Measurements from ENCODE around the gene GAS7. TPM values are rescaled to one million over a fixed set of nuclear protein-coding genes. Genes with fewer than 3 reads are reported as not detected.

Gene GAS7
- total and polyA plus RNA-seq, 4 donors, result 9.0 to 112 (median 46.1) TPM

DNA sequence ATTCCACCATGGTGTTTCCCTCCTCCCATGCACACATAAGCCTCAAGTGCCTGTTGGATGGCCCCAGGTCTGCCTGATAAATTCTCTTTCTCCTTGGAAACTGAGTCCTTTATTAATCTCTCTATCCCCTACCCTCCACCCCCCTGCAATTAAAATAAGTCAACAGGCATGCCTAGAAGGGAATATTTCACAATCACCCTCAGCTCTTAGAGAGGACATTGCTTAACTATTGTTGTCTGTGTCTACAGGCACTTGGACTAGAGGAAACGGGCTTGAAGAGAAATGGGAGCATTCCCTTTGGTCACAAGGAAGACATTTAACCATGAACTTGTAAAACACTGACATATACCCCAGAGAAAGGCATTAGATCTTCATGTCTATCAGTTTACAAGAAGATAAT lies 332.8 kb downstream of the GAS7 start:
- Histone ChIP-seq H3K36me3 (ENCODE audit: control insufficient read depth in 4 of 4, insufficient read depth in 4 of 4, low read length in 4 of 4) (no peaks in the 10 kb centered on the region), H3K27me3 (ENCODE audit: control insufficient read depth in 3 of 3, insufficient read depth in 3 of 3, low read length in 2 of 3) (no peaks in the 10 kb centered on the region), H3K4me1 (ENCODE audit: control insufficient read depth in 5 of 5, insufficient read depth in 5 of 5, low read length in 5 of 5) (peaks cover 0 to 2% (median 0%) of the 10 kb centered on the region in 5 donors), H3K27ac (ENCODE audit: low read depth in 1 of 2, low read length in 1 of 2) (no peak overlapping the region), H3K9me3 (ENCODE audit: control insufficient read depth in 4 of 4, insufficient read depth in 3 of 4, low read length in 3 of 4) (peaks cover 0 to 5% (median 0%) of the 10 kb centered on the region in 4 donors), H3K4me3 (no peak overlapping the region), H3K9ac (ENCODE audit: insufficient read depth in 1 of 2, low read length in 2 of 2) (no peak overlapping the region)
- ATAC-seq (ENCODE audit: insufficient read depth, low FRiP score) (no peak), DNase-seq (no peak)
- TF ChIP-seq, protein P1, sequence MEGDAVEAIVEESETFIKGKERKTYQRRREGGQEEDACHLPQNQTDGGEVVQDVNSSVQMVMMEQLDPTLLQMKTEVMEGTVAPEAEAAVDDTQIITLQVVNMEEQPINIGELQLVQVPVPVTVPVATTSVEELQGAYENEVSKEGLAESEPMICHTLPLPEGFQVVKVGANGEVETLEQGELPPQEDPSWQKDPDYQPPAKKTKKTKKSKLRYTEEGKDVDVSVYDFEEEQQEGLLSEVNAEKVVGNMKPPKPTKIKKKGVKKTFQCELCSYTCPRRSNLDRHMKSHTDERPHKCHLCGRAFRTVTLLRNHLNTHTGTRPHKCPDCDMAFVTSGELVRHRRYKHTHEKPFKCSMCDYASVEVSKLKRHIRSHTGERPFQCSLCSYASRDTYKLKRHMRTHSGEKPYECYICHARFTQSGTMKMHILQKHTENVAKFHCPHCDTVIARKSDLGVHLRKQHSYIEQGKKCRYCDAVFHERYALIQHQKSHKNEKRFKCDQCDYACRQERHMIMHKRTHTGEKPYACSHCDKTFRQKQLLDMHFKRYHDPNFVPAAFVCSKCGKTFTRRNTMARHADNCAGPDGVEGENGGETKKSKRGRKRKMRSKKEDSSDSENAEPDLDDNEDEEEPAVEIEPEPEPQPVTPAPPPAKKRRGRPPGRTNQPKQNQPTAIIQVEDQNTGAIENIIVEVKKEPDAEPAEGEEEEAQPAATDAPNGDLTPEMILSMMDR (IDR thresholded peaks at IDR 0.05; ENCODE audit: control extremely low read depth, extremely low read depth), result no peak
- 19 to 31% methylated on average over 1 of the region's 1 CpG for WGBS, 2 donors

DNA sequence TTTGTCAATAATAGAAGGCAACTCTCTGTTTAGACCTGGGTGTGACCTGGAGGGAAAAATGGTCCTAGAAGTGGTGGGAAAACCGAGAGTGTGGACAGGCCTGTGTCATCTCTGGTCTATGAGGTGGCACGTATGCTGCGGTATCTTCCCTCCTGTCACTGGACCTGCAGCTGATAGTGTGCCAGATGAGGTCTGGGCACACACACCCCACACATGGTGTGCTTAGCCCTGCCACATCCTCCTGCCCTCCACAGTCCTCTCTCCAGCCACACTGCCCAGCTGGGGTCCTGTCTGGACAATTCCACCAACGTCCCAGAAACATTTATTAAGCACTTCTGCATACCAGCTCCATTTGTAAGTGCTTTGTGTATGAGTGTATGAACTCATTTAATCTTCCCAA lies 335.5 kb downstream of the GAS7 start:
- H3K9ac ChIP-seq (ENCODE audit: insufficient read depth in 1 of 2, low read length in 2 of 2), result no peak overlapping the region
- DNase-seq (no peak), ATAC-seq (ENCODE audit: insufficient read depth, low FRiP score) (no peak)
- 71 to 78% methylated on average over 4 of the region's 4 CpGs for WGBS, 2 donors
- H3K27ac ChIP-seq (ENCODE audit: low read depth in 1 of 2, low read length in 1 of 2), result no peak overlapping the region
- H3K9me3 ChIP-seq (ENCODE audit: control insufficient read depth in 4 of 4, insufficient read depth in 3 of 4, low read length in 3 of 4), result peaks cover 0 to 11% (median 3%) of the 10 kb centered on the region in 4 donors
- no peaks in the 10 kb centered on the region for H3K27me3 ChIP-seq (ENCODE audit: control insufficient read depth in 3 of 3, insufficient read depth in 3 of 3, low read length in 2 of 3)
- peaks cover 0 to 2% (median 0%) of the 10 kb centered on the region in 5 donors for H3K4me1 ChIP-seq (ENCODE audit: control insufficient read depth in 5 of 5, insufficient read depth in 5 of 5, low read length in 5 of 5)
- no peaks in the 10 kb centered on the region for H3K36me3 ChIP-seq (ENCODE audit: control insufficient read depth in 4 of 4, insufficient read depth in 4 of 4, low read length in 4 of 4)
- no peak overlapping the region for H3K4me3 ChIP-seq
- TF ChIP-seq, protein P1 (IDR thresholded peaks at IDR 0.05; ENCODE audit: control extremely low read depth, extremely low read depth), result no peak

DNA sequence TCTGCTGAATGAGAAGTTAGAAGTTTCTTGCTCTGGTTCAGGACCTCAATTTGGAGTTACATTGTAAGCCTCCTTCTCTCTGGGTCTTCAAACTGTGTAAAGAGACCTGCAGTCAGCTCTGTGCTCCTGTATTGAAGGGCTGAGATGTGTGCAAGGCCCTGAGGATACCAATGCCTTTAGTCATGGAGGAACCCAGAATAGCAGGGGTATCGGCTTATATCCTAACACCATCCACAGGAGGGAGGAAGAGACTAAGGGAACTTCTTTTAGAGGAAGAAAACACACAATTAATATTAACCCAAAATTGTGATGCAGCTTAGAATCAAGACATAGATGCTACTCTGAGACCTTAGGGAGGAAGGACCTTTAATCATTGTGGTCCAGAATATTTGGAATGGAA lies 336.2 kb downstream of the GAS7 start:
- ATAC-seq (ENCODE audit: insufficient read depth, low FRiP score), result no peak
- WGBS, 2 donors, result 69 to 95% methylated on average over 1 of the region's 1 CpG

More for the DNA sequence above, 336.2 kb downstream of the GAS7 start:
- Histone ChIP-seq H3K9me3 (ENCODE audit: control insufficient read depth in 4 of 4, insufficient read depth in 3 of 4, low read length in 3 of 4) (peaks cover 0 to 15% (median 5%) of the 10 kb centered on the region in 4 donors), H3K27me3 (ENCODE audit: control insufficient read depth in 3 of 3, insufficient read depth in 3 of 3, low read length in 2 of 3) (no peaks in the 10 kb centered on the region), H3K4me3 (no peak overlapping the region), H3K9ac (ENCODE audit: insufficient read depth in 1 of 2, low read length in 2 of 2) (no peak overlapping the region), H3K4me1 (ENCODE audit: control insufficient read depth in 5 of 5, insufficient read depth in 5 of 5, low read length in 5 of 5) (peaks cover 0 to 2% (median 0%) of the 10 kb centered on the region in 5 donors), H3K36me3 (ENCODE audit: control insufficient read depth in 4 of 4, insufficient read depth in 4 of 4, low read length in 4 of 4) (no peaks in the 10 kb centered on the region), H3K27ac (ENCODE audit: low read depth in 1 of 2, low read length in 1 of 2) (no peak overlapping the region)
- no peak for DNase-seq
- TF ChIP-seq, protein P1 (IDR thresholded peaks at IDR 0.05; ENCODE audit: control extremely low read depth, extremely low read depth), result no peak
